HepG2 (cell line): ENCODE measurements around the gene MMS19. TPM values are rescaled to one million over a fixed set of nuclear protein-coding genes. Genes with fewer than 3 reads are reported as not detected.
A peak's percentile ranks its signal among the peaks of the same experiment; 100 is the strongest.

ENCODE experiments used
- BRCA1 ChIP-seq: sonication (generic); formaldehyde crosslinking; IDR thresholded peaks from 2 replicates; pipeline ENCODE4 v1.4.0; 2020; ENCODE audit warnings: missing genetic modification reagents
- BRD4 ChIP-seq: sonication (generic); formaldehyde crosslinking; IDR thresholded peaks from 2 replicates; pipeline ENCODE4 v1.4.0; 2020; ENCODE audit warnings: missing genetic modification reagents
- CEBPG ChIP-seq: IDR thresholded peaks from 2 replicates; pipeline ENCODE4 v1.6.1; 2016
- CREBL2 ChIP-seq: sonication (generic); formaldehyde crosslinking; IDR thresholded peaks from 2 replicates; pipeline ENCODE4 v1.8.1; 2023; ENCODE audit warnings: missing genetic modification reagents, mild to moderate bottlenecking, borderline replicate concordance
- HNF4A ChIP-seq: sonication (generic); formaldehyde crosslinking; IDR thresholded peaks from 2 replicates; pipeline ENCODE4 v1.4.0; 2020; ENCODE audit warnings: missing genetic modification reagents
- NCOA2 ChIP-seq: sonication (generic); formaldehyde crosslinking; IDR thresholded peaks from 2 replicates; pipeline ENCODE4 v1.8.0; 2022; ENCODE audit warnings: inconsistent platforms
- RXRB ChIP-seq: IDR thresholded peaks from 2 replicates; pipeline ENCODE4 v1.6.1; 2016; ENCODE audit warnings: borderline replicate concordance, missing genetic modification reagents, missing compliant biosample characterization
- SALL1 ChIP-seq: sonication (generic); formaldehyde crosslinking; IDR thresholded peaks from 2 replicates; pipeline ENCODE4 v1.8.0; 2022; ENCODE audit warnings: mild to moderate bottlenecking, missing genetic modification reagents
- TEAD3 ChIP-seq: optimal IDR thresholded peaks from 2 replicates; pipeline ENCODE3; 2016; ENCODE audit warnings: borderline replicate concordance
- ZBTB21 ChIP-seq: sonication (generic); formaldehyde crosslinking; IDR thresholded peaks from 2 replicates; pipeline ENCODE4 v1.4.0; 2020; ENCODE audit warnings: missing genetic modification reagents
- ZNF280D ChIP-seq: sonication (generic); formaldehyde crosslinking; IDR thresholded peaks from 2 replicates; pipeline ENCODE4 v1.5.1; 2020; ENCODE audit warnings: mild to moderate bottlenecking, missing genetic modification reagents
- ZNF441 ChIP-seq: sonication (generic); formaldehyde crosslinking; IDR thresholded peaks from 2 replicates; pipeline ENCODE4 v1.7.0; 2021; ENCODE audit warnings: missing genetic modification reagents, borderline replicate concordance
- ZNF605 ChIP-seq: sonication (generic); formaldehyde crosslinking; IDR thresholded peaks from 2 replicates; pipeline ENCODE4 v1.8.0; 2022; ENCODE audit warnings: mild to moderate bottlenecking, missing genetic modification reagents
- ZNF614 ChIP-seq: IDR thresholded peaks from 2 replicates; pipeline ENCODE4 v1.6.1; 2018; ENCODE audit warnings: missing biosample characterization, missing genetic modification reagents, inconsistent platforms, borderline replicate concordance
- ZNF672 ChIP-seq: sonication (generic); formaldehyde crosslinking; IDR thresholded peaks from 2 replicates; pipeline ENCODE4 v1.8.1; 2022; ENCODE audit warnings: missing genetic modification reagents
- polyA plus RNA-seq, 8 experiments: library from polyadenylated mRNA; depleted of rRNA in 3 of 8; stranded (reverse) in 7 of 8; unstranded in 1 of 8; fragments of >200 nt; fragmentation: Illumina TruSeq in 4 of 8; extraction: Trizol in 4 of 8; gene quantifications; 2 replicates each; pipeline versions ENCODE4 v1.2.1 to v1.2.3, GENCODE V29; 2011 to 2016; ENCODE audit warnings: low read depth in 4 of 8, missing spikeins in 1 of 8, mixed read lengths in 1 of 8; ENCODE audit not compliant: insufficient read depth in 1 of 8
- total RNA-seq, 5 experiments: library from RNA; depleted of rRNA; stranded (reverse); fragments of >200 nt; fragmentation: Illumina TruSeq; extraction: Trizol; gene quantifications; 2 replicates each; pipeline ENCODE4 v1.2.3, GENCODE V29; 2016; ENCODE audit warnings: low read depth in 1 of 5
- TF ChIP-seq, protein P1 (sequence below): sonication (generic); formaldehyde crosslinking; IDR thresholded peaks from 2 replicates; pipeline ENCODE4 v1.4.0; 2020; ENCODE audit warnings: mild to moderate bottlenecking, low read depth, missing genetic modification reagents
- TF ChIP-seq, protein P2 (sequence below): sonication (generic); formaldehyde crosslinking; IDR thresholded peaks from 2 replicates; pipeline ENCODE4 v1.4.0; 2020; ENCODE audit warnings: missing genetic modification reagents
- TF ChIP-seq, protein P3 (sequence below): sonication (generic); formaldehyde crosslinking; IDR thresholded peaks from 2 replicates; pipeline ENCODE4 v1.4.0; 2020; ENCODE audit warnings: missing genetic modification reagents
- TF ChIP-seq, protein P4 (sequence below), 2 experiments: IDR thresholded peaks; 2 replicates each; pipeline ENCODE4 v1.6.1; 2011 to 2012; ENCODE audit warnings: low read length in 2 of 2, borderline replicate concordance in 1 of 2, low read depth in 1 of 2, mild to moderate bottlenecking in 1 of 2, moderate library complexity in 1 of 2

MMS19 gene
- total and polyA plus RNA-seq, 2 of the 13 experiments (the other 11 are each of a cell fraction or from before 2014, with no cell fraction given) = 76.4 to 107 TPM

GRCh38 chr10:97411406-97411805 lies 86.8 kb downstream of the MMS19 start (continued):
- TF ChIP-seq ZNF280D (CRISPR knock-in tag) = no peak
- TF ChIP-seq, protein P1, sequence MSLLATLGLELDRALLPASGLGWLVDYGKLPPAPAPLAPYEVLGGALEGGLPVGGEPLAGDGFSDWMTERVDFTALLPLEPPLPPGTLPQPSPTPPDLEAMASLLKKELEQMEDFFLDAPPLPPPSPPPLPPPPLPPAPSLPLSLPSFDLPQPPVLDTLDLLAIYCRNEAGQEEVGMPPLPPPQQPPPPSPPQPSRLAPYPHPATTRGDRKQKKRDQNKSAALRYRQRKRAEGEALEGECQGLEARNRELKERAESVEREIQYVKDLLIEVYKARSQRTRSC (CRISPR knock-in tag) = no peak
- TF ChIP-seq SALL1 (CRISPR knock-in tag) = peak; percentile 54
- no peak for TF ChIP-seq CREBL2
- 0 out of 2 replicates have a peak, but pooled peaks have one; percentile 25 for TF ChIP-seq ZNF441 (CRISPR knock-in tag)
- peak; percentile 43; the same call in 1 of the 2 replicates for TF ChIP-seq RXRB
- peak; percentile 60; the same call in 1 of the 2 replicates for TF ChIP-seq ZNF614 (CRISPR knock-in tag)
- TF ChIP-seq ZBTB21 (CRISPR knock-in tag) = no peak
- no peak for TF ChIP-seq BRCA1
- TF ChIP-seq, protein P2, sequence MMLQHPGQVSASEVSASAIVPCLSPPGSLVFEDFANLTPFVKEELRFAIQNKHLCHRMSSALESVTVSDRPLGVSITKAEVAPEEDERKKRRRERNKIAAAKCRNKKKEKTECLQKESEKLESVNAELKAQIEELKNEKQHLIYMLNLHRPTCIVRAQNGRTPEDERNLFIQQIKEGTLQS (CRISPR knock-in tag) = no peak
- peak; percentile 68 for TF ChIP-seq HNF4A (CRISPR knock-in tag)
- 0 out of 2 replicates have a peak, but pooled peaks have one; percentile 53 for TF ChIP-seq ZNF605 (CRISPR knock-in tag)
- TF ChIP-seq, protein P3, sequence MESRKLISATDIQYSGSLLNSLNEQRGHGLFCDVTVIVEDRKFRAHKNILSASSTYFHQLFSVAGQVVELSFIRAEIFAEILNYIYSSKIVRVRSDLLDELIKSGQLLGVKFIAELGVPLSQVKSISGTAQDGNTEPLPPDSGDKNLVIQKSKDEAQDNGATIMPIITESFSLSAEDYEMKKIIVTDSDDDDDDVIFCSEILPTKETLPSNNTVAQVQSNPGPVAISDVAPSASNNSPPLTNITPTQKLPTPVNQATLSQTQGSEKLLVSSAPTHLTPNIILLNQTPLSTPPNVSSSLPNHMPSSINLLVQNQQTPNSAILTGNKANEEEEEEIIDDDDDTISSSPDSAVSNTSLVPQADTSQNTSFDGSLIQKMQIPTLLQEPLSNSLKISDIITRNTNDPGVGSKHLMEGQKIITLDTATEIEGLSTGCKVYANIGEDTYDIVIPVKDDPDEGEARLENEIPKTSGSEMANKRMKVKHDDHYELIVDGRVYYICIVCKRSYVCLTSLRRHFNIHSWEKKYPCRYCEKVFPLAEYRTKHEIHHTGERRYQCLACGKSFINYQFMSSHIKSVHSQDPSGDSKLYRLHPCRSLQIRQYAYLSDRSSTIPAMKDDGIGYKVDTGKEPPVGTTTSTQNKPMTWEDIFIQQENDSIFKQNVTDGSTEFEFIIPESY (CRISPR knock-in tag) = peak; percentile 52; the same call in 1 of the 2 replicates
- TF ChIP-seq CEBPG (CRISPR knock-in tag) = peak; percentile 36
- TF ChIP-seq NCOA2 (CRISPR knock-in tag) = peak; percentile 65
- TF ChIP-seq, protein P4, sequence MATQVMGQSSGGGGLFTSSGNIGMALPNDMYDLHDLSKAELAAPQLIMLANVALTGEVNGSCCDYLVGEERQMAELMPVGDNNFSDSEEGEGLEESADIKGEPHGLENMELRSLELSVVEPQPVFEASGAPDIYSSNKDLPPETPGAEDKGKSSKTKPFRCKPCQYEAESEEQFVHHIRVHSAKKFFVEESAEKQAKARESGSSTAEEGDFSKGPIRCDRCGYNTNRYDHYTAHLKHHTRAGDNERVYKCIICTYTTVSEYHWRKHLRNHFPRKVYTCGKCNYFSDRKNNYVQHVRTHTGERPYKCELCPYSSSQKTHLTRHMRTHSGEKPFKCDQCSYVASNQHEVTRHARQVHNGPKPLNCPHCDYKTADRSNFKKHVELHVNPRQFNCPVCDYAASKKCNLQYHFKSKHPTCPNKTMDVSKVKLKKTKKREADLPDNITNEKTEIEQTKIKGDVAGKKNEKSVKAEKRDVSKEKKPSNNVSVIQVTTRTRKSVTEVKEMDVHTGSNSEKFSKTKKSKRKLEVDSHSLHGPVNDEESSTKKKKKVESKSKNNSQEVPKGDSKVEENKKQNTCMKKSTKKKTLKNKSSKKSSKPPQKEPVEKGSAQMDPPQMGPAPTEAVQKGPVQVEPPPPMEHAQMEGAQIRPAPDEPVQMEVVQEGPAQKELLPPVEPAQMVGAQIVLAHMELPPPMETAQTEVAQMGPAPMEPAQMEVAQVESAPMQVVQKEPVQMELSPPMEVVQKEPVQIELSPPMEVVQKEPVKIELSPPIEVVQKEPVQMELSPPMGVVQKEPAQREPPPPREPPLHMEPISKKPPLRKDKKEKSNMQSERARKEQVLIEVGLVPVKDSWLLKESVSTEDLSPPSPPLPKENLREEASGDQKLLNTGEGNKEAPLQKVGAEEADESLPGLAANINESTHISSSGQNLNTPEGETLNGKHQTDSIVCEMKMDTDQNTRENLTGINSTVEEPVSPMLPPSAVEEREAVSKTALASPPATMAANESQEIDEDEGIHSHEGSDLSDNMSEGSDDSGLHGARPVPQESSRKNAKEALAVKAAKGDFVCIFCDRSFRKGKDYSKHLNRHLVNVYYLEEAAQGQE (IDR thresholded peaks at IDR 0.05; ENCODE audit: borderline replicate concordance in 1 of 2, low read depth in 1 of 2, low read length in 2 of 2) = peak in 1 of 2 experiments; percentile 76; a peak in 3 of 4 replicates
- no peak for TF ChIP-seq BRD4 (CRISPR knock-in tag)
- TF ChIP-seq TEAD3 (CRISPR knock-in tag) = peak; percentile 98
- no peak for TF ChIP-seq ZNF672 (CRISPR knock-in tag)
